Right hindlimb (tissue), 1 donor: ENCODE measurements around the gene CD93.

Experiments
- DNase-seq: peaks from one replicate; pipeline ENCODE4 v3.0.0-alpha.2; 2018

CD93 gene

DNA sequence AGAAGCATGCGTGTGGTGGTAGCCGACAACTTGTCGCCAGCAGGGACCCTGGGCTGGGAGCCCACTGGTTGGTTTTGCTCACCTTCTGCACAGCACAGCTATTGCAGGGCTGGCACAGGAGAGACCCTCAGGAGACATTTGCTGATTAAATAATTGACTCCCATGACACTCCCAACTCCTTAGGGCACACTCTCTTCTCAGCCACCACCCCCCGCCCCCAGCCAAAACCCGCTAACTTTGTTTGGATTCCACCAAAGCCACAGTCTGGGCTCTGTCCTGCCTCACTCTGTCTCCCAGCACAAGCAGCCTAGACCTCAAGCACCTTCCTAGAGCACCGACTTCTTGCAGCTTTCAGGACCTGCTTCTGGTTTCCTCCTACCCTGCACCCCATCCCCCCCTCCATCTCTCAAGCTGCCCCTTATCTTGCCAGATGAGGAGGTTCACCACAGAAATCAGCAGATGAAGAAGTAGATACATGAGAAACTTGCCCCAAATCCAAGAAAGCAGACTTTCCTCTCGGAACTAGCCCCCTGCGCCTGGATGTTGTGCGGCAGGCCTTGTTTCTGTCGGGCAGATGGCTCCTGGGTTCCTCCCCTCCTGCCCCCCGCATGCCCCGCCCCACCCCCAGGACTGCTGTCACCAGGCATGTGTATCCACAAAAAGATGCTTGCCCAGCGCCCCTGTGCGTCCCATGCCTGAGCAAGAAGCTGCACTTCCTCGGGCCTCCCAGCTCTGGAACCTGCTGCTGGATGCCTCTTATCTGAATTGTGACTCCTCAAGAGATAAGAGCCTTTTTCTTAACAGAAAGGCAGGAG, 35.0 kb upstream of the CD93 start:
- no peak for DNase-seq

DNA sequence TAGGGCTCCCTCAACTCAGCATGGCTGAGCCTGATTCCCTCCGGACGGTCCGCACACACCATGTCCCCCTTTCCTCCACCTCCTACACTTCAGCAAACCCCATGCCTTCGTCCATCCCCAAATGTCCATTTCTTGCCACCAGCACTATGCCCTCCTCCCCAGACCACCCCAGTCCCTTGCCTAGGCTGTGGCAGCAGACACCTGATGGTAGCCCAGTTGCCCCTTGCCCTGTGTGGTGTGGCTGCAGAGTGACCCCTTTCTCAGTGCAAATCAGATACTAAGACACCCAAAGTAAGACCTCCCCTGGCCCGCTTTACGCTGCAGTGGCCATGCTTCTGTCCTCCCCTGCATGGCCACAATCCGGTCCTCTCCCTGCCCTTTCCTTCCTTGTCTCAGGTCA, 34.1 kb upstream of the CD93 start:
- DNase-seq = no peak

DNA sequence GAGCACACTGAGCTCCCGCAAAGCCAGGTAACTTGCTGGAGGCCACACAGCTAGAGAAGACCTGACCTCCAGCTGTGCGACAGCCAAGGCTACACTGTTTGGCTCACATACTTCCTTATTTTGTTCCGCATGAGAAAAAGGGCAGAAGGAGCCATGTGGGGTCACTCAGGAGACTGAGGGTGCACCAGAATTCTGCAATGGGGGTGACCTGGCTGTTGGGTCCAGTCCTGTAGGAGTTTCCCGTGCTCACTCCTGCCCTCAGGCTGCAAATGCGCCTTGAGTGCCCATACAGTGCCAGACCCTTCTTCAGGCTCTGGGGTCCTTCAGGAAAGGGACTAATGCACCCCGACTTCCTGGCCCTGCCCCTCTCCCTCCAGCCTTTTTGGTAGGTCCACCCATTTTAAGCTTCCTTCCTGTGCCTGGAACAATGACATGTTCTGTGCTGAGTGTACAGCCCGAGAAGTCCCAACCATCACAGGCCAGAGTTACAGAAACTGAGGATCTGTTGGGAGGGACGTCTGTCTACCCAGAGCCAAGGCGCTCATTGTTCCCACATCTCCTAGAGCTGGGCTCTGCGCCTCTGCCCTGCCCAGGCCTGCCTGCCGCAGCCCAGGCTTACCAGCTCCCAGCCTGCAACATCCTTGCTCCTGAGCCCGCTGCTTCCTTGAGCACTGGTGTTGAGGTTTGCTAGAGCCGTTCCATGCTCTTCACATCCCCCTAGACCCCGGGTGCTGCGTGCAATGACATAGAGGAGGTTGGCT, 33.5 kb upstream of the CD93 start:
- no peak for DNase-seq

DNA sequence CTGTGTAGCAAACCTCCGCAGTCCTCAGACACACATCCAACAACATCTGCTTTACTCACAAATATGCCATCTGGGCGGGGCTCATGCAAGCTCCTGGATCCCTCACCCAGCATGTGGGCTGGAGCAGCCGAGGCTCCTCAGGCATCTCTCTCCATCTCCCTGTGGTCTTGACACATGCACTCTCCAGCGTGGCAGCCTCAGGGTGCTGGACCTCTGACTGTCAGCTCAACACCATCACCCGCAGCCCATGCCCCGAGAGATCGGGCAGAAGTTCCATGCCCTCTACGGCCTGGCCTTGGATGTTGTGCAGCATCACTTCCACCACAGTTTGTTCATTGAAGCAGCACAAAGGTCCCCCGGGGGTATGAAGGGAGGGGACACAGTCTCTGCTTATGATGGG, 32.6 kb upstream of the CD93 start:
- DNase-seq = no peak

DNA sequence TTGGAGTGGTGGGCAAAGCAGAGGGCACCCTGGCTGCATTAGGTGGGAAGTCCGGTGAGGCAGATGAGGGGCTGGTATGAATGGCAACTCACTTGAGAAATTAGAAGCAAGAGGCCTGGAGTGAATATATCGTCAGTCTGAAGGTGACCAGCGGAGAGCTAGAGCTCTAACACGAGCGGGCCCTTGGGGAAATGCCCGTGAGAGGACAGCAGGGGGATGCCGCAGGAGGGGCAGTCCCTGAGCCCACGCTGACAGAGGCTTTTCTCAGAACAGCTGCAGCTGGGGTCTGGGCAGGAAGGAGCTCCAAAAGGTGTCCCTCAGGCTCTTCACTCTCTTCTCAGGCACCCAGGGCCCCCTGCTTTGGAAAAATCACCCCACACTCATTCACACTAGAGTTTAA, 32.0 kb upstream of the CD93 start:
- DNase-seq = no peak

DNA sequence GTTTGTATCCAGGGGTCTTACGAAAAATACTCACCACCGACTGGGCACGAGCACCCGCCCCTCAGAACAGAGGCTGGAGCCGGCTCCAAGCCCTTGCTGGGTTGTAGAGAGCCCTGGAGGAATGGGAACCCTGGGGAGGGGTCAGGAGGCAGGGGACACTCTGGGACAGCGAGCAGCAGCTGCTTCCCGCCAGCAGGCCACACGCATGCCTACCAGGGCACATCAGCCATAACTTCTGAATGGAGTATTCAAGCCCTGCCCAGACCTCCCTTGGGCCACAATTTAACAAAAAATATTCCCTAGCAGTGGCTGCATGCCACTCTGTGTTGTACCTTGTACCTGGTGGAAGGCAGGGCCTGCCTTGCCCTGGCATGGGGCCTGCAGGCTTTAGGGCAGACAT, 31.6 kb upstream of the CD93 start:
- DNase-seq = no peak

DNA sequence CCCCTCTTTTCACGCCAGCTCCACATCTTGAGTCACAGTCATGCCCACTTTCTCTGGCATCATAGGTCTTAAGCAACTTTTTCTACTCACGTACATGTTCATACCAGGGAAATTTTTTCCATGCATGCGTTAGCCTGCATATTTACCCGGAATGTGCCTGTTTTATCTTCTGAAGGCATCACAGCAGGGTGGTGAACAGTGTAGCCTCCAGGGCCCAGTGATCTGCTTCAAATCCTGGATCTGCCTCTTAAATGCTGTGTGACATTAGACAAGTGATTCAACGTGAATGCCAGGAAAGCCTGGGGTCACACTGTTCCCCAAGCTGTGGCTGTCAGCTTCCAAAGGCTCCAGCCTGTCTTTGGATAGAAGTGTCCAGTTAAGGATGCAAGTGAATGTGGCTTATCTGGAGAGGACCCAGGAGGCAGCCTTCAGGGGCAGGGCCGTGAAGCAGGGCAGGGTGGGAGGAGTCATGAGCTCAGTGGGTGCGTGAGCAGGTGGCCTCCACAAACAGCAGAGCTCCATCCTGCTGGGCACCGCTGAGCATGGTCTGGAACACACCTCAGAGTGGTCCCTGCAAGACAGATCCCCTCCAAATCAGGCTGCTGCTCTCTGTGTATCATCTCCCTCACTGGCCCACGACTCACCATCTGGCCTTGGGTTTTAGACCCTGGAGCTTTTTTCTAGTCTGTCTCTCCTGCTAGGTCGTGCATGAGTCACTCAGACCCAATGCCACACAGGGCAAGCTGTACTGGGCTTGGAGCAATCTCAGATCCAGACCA, 30.4 kb upstream of the CD93 start:
- DNase-seq = no peak

DNA sequence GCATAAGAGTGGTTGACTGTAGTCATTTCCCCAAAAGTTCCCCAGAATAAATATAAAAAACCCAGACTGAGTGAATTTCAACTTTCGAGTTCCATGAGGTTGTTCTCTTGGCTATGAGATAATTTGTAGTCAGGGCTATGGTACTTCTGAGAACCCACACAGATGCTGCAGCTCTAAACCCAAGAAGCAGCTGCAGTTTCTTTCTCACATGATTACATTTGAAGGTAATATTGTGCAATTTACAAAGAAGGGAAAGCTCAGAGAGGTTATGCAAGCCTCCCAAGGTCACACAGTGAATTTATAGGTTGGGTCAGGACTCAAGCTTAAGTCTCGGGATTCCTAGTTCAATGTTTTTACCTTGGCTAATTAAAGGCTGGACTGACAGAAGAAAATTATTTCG, 29.7 kb upstream of the CD93 start:
- DNase-seq = no peak

DNA sequence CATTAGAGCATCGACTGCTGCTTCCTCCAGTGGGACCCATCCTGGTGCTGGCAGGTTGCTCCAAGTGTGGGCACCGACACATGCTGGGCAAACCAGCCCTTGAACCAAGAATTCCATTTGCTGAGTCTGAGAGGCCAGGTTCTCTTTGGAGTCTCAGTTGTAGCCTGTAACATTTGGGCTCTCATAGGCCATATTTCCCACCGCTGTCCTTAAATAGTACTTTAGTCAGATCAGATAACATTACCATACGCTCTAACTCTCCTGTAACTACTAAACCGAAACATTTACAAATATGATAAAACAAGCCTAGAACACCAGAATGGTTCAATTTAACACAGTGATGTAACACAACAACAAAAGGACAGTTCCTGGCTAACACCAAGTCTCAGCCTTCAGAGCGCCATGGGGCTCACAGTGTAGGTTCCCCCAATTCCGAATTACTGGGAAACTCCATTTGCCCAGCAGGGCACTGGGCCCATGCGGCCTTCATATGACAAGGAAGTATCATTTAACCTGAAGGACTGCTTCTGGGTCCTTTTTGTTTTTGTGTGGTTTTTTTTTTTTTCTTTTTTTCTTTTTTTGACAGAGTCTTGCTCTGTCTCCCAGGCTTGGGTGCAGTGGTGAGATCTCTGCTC, 28.4 kb upstream of the CD93 start:
- no peak for DNase-seq

DNA sequence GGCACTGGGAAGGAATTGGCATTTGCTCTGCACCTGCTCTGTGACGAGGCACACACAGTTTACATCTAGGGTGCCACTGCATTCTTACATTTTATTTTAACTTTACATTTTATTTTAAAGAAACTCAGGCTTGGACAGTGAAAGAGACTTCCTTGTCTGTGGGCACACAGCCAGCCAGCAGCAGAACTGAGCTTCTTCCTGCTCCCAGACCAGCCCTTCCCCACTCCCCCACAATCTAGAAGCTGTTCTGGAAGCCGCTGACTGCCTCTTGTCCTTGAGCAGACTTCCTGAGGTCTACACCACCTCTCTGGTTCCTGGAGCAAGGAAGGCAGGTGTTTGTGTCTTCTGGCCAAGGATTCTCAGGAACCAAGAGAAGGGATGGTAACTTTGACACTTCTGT, 27.9 kb upstream of the CD93 start:
- DNase-seq = peak; percentile 47

DNA sequence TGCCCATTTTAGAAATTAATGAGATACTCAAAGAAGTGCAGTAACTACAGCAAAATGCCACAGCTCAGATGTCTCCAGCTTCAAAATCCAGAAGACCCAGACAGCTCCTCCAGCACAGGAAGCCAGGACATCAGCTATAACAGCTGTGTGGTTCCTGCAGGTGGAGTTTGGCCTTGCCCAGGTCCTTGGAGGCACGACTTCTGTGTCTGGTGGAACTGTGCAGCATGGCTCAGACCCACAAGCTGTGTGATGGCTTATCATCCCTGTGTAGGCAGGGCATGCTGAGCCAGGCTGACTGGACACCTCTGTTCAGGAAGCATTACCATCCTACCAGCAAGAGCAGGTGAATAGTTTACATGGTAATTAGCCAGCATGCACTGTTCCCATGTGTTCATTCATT, 26.5 kb upstream of the CD93 start:
- no peak for DNase-seq

DNA sequence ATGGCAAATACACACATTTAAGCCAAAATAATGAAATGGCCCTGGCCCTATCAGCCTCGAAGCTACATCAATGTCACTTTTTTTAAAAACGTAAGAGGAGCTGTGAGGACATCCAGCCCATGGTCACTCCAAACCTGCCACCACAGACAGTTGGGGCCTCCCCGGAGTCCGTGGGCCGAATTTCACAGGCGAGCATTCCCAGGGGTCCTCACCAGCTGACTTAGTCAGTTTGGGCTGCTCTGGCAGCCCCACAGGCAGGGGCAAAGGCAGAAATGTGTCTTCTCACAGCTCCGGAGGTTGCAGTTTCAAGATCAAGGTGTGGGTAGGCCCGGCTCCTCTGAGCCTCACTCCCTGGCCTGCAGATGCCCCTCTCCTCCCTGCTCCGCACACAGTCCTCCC, 25.8 kb upstream of the CD93 start:
- DNase-seq = no peak

DNA sequence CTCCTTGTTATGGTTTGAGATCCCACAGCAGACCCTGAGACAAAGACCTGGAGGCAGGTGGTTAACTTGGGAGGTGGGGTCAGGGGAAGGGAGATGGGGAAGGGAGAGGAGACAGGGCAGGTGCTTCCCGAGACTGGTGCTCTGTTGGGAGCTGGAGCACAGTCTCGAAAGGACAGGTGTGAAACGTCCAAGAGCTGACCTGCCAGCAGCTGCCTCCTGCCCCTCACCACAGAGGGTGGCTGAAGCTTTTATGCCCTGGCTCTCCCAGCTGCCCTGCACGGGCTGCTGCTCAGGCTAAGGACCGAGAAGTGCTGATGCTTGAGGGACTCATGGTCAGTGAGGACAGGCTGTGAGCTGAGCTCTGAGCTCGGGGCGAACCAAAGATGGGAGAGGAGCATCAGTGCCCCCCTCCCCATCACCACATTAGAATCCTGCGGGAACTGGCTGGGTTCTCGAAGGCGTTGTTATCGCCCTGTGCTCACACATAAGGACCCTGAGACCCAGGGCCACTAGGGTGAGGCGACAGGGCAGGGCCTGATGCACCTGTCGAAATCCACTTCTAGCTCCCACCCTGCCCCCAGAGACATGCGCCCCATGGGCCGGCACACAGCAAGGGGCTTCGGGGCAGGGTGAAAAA, 25.3 kb upstream of the CD93 start:
- no peak for DNase-seq

DNA sequence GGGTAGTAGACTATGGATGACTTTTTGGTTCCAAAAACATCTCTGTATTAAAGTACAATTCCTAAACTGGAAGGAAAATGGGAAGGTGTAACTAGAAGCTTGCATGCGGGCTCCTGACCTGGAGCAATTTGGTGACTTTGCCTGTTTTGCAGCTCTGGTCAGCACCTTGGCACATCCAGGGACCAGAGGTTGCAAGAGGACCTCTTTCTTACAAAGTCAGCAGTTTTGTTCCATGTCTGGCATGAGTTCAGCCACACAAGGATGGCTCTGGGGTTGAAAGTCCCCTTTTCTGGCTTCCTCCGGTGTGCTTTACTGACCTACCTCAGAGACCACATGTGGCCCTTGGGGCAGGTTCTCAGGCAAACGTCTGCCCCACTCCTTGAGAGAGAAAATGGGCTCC, 22.7 kb upstream of the CD93 start:
- no peak for DNase-seq

DNA sequence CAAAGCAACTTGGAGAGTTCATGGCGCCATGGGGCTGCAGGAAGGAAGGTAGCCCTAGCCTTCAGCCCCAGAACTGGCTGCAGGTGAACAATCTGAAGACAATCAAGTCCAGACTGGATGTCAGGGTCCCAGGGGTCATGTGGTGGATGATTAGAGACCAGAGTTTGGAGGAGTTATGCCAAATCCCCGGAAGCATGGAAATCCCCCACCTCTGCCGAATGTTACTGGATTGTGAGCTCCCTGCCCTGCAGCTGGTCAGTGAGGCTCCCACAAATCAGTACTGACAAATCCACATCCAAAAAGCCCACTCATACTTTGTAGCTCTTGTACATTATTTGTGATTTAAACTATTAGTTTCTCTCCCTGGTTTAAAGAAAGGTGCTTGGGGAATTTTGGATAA, 21.3 kb upstream of the CD93 start:
- no peak for DNase-seq

DNA sequence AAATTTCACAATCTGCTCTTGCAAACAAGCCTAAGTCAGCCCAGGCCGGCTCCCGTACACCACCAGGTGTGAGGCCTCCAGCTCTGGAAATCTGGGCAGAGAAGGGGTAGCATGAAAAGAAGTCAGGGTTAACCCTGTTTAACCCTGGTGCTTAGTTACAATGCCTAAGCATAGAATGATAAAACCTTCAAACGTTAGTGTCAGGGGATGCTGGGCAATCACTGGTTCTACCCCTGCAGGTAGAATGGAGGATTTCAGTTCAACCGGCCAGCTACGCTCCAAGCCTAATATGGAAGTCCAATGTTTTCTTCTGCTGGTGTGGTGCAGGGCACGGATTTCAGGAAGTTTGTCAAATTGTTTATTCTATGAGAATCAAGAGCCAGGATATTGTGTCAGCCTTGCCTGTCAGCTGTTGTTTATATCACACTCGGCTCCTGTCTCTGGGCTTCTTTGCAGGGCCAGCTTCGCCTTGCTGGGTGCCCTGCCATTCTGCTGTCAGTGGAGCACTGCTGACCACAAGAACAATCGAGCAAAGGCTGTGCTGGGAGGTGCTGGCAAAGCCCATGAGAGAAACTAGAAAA, 20.2 kb upstream of the CD93 start:
- DNase-seq = no peak

DNA sequence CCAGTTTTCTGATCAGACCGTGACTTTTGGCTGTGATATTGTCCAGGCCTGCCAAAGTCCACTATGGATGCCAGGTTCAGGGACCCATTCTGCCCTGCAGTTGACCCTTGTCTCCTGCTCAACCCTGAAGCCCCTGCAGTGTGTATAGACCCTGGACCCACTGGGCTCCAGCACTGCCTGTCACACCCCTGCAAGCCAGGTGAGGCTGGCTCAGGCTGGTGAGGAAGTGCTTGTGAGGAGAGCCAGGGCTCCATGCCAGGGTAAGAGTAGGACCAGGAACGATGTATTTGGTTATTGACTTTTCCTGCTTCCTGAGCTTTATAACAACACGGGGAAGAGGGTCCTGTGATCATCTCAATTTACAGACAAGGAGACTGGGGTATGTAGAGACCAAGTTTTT, 19.1 kb upstream of the CD93 start:
- DNase-seq = no peak

DNA sequence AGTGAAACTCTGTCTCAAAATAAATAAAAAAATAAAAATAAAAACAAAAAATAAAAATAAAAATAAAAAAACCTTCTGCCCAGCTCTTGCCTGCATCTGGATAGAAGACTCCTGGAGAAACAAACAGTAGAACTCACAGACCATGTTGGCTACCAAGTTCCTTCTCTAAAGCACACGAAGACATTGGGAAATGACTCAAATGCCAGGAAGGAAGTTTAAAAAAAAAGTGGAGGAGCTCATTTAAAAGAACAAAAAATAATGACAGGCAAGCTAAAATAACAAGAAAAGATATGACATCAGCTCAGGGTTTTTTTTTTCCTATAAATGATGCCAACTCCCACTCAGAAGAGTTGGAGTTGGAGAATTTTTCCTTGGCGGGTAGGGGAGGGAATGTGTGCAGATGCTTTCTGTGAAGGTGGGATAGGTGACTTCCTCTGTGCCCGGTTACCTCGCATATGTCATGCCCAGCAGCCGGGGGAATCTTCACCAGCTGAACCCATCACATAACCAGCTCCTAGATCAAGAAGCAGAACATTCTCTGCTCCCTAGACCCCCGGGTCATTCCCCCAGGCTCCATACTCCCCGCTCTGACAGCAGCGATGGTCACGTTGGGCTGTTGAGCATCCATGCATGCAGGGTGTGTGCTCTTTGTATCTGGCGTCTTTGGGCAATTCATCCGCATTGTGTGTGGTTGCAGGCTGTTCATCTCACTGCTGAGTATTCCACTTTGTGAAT, 17.3 kb upstream of the CD93 start:
- no peak for DNase-seq

DNA sequence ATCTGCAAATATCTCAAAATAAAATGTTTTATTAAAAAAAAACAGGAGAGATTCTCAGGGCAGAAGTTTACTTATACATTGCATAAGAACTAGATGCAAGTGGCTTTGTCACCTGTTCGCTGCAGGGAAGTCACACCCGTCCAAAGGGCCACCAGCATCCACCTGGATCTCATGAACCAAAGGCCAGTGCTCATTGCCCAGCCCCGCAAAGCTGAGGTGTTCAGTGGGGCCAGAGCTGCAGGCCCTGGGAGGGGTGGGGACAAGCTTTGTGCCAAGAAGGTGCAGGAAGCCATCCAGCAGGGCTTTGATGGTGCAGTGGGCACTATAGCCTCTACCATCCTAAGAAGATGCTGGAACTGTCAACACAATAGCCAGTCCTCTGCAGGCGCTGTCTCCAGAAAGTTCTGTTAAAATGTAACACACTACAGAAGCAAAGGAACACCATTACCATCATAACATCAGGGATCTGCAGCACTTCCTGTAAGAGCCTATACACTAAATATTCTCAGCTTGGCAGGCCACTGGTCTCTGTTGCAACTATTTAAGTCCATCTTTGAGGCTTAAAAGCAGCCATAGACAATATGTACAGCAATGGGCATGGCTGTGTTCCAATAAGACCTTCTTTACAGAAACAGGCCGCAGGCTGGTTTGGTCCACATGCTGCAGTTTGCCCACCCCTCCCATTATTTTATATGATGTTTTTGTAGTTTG, 15.7 kb upstream of the CD93 start:
- DNase-seq = no peak

DNA sequence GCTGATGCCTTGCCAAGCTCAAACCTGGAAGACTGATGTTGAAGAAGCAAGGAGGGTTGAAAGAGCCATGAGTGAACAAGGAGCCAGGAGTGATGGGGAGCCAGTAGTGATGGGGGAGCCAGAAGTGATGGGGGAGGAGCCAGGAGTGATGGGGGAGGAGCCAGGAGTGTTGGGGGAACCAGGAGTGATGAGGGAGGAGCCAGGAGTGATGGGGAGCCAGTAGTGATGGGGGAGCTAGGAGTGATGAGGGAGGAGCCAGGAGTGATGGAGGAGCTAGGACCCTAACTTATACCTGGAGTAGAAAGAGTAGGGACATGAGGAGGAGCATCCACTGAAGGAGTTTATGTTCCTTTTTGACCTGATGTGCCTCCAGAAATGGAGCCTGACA, 14.6 kb upstream of the CD93 start:
- DNase-seq = no peak
